ENCODE data around the gene ATP8A1.
"Not testable (repeated sequence)": the region's sequence is repeated elsewhere in the genome, so short reads cannot be mapped to it uniquely, and the experiment has no call there.

Gene ATP8A1

GRCh38 chr4:42656944-42657792, at the start of gene ATP8A1:
Gene ATP8A1 (minus strand): TSS chr4:42657105. CDS start chr4:42656873, 232 bp downstream.
- peak; percentile 79 for DNase-seq (ENCODE audit: low spot score)

- no peak for DNase-seq (ENCODE audit: low spot score)
Observed at GRCh38 chr4:42706086-42706485, 49.2 kb upstream of the ATP8A1 start.

- DNase-seq (ENCODE audit: low spot score) = no peak
Observed at GRCh38 chr4:42703813-42704212, 46.9 kb upstream of the ATP8A1 start.

GRCh38 chr4:42702895-42703294, 46.0 kb upstream of the ATP8A1 start:
- no peak for DNase-seq (ENCODE audit: low spot score)

- DNase-seq (ENCODE audit: low spot score) = not testable (repeated sequence)
Observed at GRCh38 chr4:42701780-42702179, 44.9 kb upstream of the ATP8A1 start.

GRCh38 chr4:42690537-42690936, 33.6 kb upstream of the ATP8A1 start:
- no peak for DNase-seq (ENCODE audit: low spot score)

- no peak for DNase-seq (ENCODE audit: low spot score)
Observed at GRCh38 chr4:42683393-42683792, 26.5 kb upstream of the ATP8A1 start.

GRCh38 chr4:42678512-42678911, 21.6 kb upstream of the ATP8A1 start:
- DNase-seq (ENCODE audit: low spot score) = no peak

- DNase-seq (ENCODE audit: low spot score) = no peak
Observed at GRCh38 chr4:42676066-42676951, 19.4 kb upstream of the ATP8A1 start.

- no peak for DNase-seq (ENCODE audit: low spot score)
Observed at GRCh38 chr4:42673082-42673425, 16.1 kb upstream of the ATP8A1 start.

GRCh38 chr4:42672359-42673081, 15.6 kb upstream of the ATP8A1 start:
- DNase-seq (ENCODE audit: low spot score) = no peak

GRCh38 chr4:42671431-42672194, 14.7 kb upstream of the ATP8A1 start:
- DNase-seq (ENCODE audit: low spot score) = no peak

GRCh38 chr4:42658261-42658660, 1.4 kb upstream of the ATP8A1 start:
- DNase-seq (ENCODE audit: low spot score) = no peak

- DNase-seq (ENCODE audit: low spot score) = peak; percentile 2
Observed at GRCh38 chr4:42656679-42656943, 294 bp downstream of the ATP8A1 start.

GRCh38 chr4:42655921-42656678, 805 bp downstream of the ATP8A1 start:
- DNase-seq (ENCODE audit: low spot score) = peak; percentile 13

- DNase-seq (ENCODE audit: low spot score) = no peak
Observed at GRCh38 chr4:42655269-42655637, 1.7 kb downstream of the ATP8A1 start.

GRCh38 chr4:42654631-42655268, 2.2 kb downstream of the ATP8A1 start:
- DNase-seq (ENCODE audit: low spot score) = peak; percentile 14

GRCh38 chr4:42653626-42654560, 3.0 kb downstream of the ATP8A1 start:
- DNase-seq (ENCODE audit: low spot score) = no peak

GRCh38 chr4:42652529-42653231, 4.2 kb downstream of the ATP8A1 start:
- not testable (repeated sequence) for DNase-seq (ENCODE audit: low spot score)

Data from SW480 (cell line).